Stomach (tissue), 9 donors: ENCODE results near the gene CERS6. TPM values are rescaled to one million over a fixed set of nuclear protein-coding genes. Genes with fewer than 3 reads are reported as not detected.
"Not testable (repeated sequence)": the region's sequence is repeated elsewhere in the genome, so short reads cannot be mapped to it uniquely, and the experiment has no call there.

ENCODE experiments used
- DNase-seq, 2 donors: peaks; one replicate each; pipeline versions ENCODE4 v3.0.0 to v3.0.0-alpha.2; 2013 to 2019
- H3K27ac ChIP-seq, 5 donors: fragments of 200-600 bp in 4 of 5; sonication (generic) in 4 of 5; one replicate each; pipeline ENCODE4 v1.5.1; 2013 to 2019; ENCODE audit warnings: mild to moderate bottlenecking in 1 of 5, moderate library complexity in 1 of 5
- H3K27me3 ChIP-seq, 3 donors: fragments of 200-600 bp; sonication (generic); one replicate each; pipeline ENCODE4 v1.5.1; 2017 to 2019; ENCODE audit warnings: mixed run types in 1 of 3
- H3K36me3 ChIP-seq, 4 donors: fragments of 200-600 bp; sonication (generic); 1 replicate in 3 of 4; 2 replicates in 1 of 4; pipeline ENCODE4 v1.5.1; 2016 to 2019
- H3K4me1 ChIP-seq, 4 donors: fragments of 200-600 bp; sonication (generic); one replicate each; pipeline ENCODE4 v1.5.1; 2016 to 2019
- H3K4me3 ChIP-seq, 4 donors: fragments of 200-600 bp; sonication (generic) in 3 of 4; one replicate each; pipeline ENCODE4 v1.5.1; 2016 to 2019; ENCODE audit warnings: mild to moderate bottlenecking in 1 of 4
- H3K9me3 ChIP-seq, 4 donors: fragments of 200-600 bp; sonication (generic); one replicate each; pipeline ENCODE4 v1.5.1; 2016 to 2019
- EP300 ChIP-seq: sonication (generic); formaldehyde crosslinking; IDR thresholded peaks from one replicate; pipeline ENCODE4 v1.6.1; 2017; ENCODE audit warnings: antibody characterized with exemption
- POLR2A ChIP-seq, 4 donors: fragments of 450-650 bp; IDR thresholded peaks; one replicate each; pipeline ENCODE4 v1.6.1; 2016; ENCODE audit warnings: antibody characterized with exemption in 4 of 4, control low read depth in 2 of 4, mild to moderate bottlenecking in 1 of 4, moderate library complexity in 1 of 4
- POLR2AphosphoS5 ChIP-seq, 3 donors: sonication (generic); formaldehyde crosslinking; IDR thresholded peaks; one replicate each; pipeline ENCODE4 v1.6.1; 2016; ENCODE audit warnings: antibody characterized with exemption in 3 of 3
- WGBS, 5 donors: extraction: QIAGEN DNeasy Blood & Tissue Kit in 3 of 5; methylation state at CpG; one replicate each; pipeline versions ENCODE4 v1.1.5 to v1.1.7; 2013 to 2018; 5-methylcytosine and 5-hydroxymethylcytosine counted together
- intact Hi-C: fragments of 100-400 bp; cut with DNase I; formaldehyde crosslinking; loops from one replicate; pipeline ENCODE4 v1.15.1; 2023; ENCODE audit warnings: low total_unique reads
- polyA plus RNA-seq, 3 donors: library from polyadenylated mRNA; stranded (reverse); fragments of 200-250 nt; gene quantifications; one replicate each; pipeline ENCODE4 v1.2.3, GENCODE V29; 2013
- total RNA-seq, 5 donors: library from RNA; depleted of rRNA; stranded (reverse); fragments of >200 nt; gene quantifications; one replicate each; pipeline versions ENCODE4 v1.1.0 to v1.2.3, GENCODE V29; 2014 to 2016
- TF ChIP-seq, protein P1 (sequence below), 7 experiments: fragments of 450-650 bp in 4 of 7; fragments of 200-600 bp in 3 of 7; sonication (generic) in 3 of 7; IDR thresholded peaks; one replicate each; pipeline ENCODE4 v1.5.1; 2016 to 2019; ENCODE audit warnings: antibody characterized with exemption in 7 of 7, control low read depth in 2 of 7, mild to moderate bottlenecking in 1 of 7
- donor health status: healthy with polysubstance abuse.
- donor health status: Bipolar disorder and iron deficiency.
- donor health status: healthy.

CERS6 gene
- total and polyA plus RNA-seq, 8 donors: 4.0 to 102 (median 53.2) TPM

DNA sequence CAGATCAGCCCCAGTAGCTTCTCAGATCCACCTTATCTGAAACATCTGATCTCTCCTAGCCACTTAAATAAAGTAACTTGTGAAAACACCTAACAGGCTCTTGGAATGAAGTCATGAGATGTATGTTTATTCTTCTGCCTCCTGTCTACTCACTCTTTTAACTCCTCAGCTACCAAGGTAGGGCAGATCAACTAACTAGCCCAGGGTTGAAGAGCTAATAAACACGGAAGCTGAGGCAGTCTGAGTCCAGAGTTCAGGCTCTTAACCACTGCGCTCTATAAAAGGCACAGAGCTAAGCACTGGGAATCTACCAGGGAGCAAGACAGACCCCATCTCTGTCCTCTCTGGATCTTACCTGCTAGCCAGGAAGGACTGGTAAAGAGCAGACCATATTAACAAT lies 37.1 kb downstream of the CERS6 start:
- TF ChIP-seq POLR2AphosphoS5 (IDR thresholded peaks at IDR 0.05): peak in 1 of 3 donors; percentile 21
- DNase-seq: peak in 1 of 2 donors; percentile 54
- H3K27me3 ChIP-seq, H3K9me3 ChIP-seq, H3K36me3 ChIP-seq, H3K4me3 ChIP-seq, intact Hi-C loops, H3K27ac ChIP-seq: not testable (repeated sequence)
- 44 to 81% (median 63%) methylated on average over 2 of the region's 2 CpGs for WGBS, 5 donors
- H3K4me1 ChIP-seq: peaks cover 14 to 72% (median 41%) of the 10 kb centered on the region in 4 donors

DNA sequence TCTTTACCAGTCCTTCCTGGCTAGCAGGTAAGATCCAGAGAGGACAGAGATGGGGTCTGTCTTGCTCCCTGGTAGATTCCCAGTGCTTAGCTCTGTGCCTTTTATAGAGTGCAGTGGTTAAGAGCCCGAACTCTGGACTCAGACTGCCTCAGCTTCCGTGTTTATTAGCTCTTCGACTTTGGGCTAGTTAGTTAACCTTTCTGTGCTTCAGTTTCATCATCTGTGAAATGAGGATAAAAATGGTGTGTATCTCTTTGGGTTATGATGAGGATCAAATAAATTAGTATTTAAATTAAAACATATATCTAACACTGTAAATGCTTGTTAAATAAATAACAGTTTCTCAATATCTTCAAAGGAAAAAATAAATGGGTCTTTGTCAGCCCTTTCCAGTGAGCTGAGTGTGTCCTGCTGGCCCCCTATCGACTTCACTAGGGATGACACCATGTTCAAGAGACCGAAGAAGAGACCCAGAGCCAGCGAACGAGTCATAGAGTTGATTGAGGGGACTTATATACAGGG lies 38.2 kb downstream of the CERS6 start:
- TF ChIP-seq EP300: no peak
- TF ChIP-seq, protein P1, sequence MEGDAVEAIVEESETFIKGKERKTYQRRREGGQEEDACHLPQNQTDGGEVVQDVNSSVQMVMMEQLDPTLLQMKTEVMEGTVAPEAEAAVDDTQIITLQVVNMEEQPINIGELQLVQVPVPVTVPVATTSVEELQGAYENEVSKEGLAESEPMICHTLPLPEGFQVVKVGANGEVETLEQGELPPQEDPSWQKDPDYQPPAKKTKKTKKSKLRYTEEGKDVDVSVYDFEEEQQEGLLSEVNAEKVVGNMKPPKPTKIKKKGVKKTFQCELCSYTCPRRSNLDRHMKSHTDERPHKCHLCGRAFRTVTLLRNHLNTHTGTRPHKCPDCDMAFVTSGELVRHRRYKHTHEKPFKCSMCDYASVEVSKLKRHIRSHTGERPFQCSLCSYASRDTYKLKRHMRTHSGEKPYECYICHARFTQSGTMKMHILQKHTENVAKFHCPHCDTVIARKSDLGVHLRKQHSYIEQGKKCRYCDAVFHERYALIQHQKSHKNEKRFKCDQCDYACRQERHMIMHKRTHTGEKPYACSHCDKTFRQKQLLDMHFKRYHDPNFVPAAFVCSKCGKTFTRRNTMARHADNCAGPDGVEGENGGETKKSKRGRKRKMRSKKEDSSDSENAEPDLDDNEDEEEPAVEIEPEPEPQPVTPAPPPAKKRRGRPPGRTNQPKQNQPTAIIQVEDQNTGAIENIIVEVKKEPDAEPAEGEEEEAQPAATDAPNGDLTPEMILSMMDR (IDR thresholded peaks at IDR 0.05): no peak
- no peak for TF ChIP-seq POLR2AphosphoS5 (IDR thresholded peaks at IDR 0.05)
- no peak for TF ChIP-seq POLR2A (IDR thresholded peaks at IDR 0.05)
- H3K4me1 ChIP-seq: peaks cover 14 to 82% (median 50%) of the 10 kb centered on the region in 4 donors
- no peaks in the 10 kb centered on the region for H3K27me3 ChIP-seq
- no peaks in the 10 kb centered on the region for H3K9me3 ChIP-seq
- H3K27ac ChIP-seq: no peak overlapping the region
- intact Hi-C loops: no loop called here
- DNase-seq: no peak
- no peaks in the 10 kb centered on the region for H3K36me3 ChIP-seq
- WGBS, 5 donors: 84 to 89% (median 85%) methylated on average over 7 of the region's 7 CpGs
- H3K4me3 ChIP-seq: no peak overlapping the region

DNA sequence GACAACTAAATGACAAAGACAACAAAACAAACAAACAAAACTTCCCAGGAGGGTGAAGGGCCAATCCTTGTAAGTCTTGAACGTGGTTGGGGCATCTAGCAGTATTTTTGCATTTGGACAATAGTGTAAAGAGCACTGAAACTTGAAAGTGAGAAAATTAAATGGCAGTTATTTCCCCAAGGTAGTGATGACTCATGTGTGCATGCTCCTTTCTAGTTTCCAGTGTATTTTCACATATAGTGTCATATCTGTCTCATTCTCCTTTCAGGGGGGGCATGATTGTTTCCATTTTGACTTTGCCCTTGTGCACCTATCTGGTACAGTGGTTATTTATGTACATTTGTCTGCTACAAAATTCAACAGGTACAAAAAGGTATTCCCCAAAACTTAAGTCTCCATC lies 39.5 kb downstream of the CERS6 start:
- Histone ChIP-seq H3K4me1 (peaks cover 5 to 81% (median 45%) of the 10 kb centered on the region in 4 donors), H3K27ac (no peak overlapping the region), H3K27me3 (no peaks in the 10 kb centered on the region), H3K9me3 (no peaks in the 10 kb centered on the region), H3K36me3 (no peaks in the 10 kb centered on the region), H3K4me3 (no peak overlapping the region)
- 40 to 75% (median 70%) methylated on average over 1 of the region's 1 CpG for WGBS, 5 donors
- intact Hi-C loops: no loop called here
- no peak for TF ChIP-seq POLR2A (IDR thresholded peaks at IDR 0.05)
- TF ChIP-seq, protein P1 (IDR thresholded peaks at IDR 0.05): no peak
- no peak for TF ChIP-seq EP300
- TF ChIP-seq POLR2AphosphoS5 (IDR thresholded peaks at IDR 0.05): no peak
- DNase-seq: no peak

DNA sequence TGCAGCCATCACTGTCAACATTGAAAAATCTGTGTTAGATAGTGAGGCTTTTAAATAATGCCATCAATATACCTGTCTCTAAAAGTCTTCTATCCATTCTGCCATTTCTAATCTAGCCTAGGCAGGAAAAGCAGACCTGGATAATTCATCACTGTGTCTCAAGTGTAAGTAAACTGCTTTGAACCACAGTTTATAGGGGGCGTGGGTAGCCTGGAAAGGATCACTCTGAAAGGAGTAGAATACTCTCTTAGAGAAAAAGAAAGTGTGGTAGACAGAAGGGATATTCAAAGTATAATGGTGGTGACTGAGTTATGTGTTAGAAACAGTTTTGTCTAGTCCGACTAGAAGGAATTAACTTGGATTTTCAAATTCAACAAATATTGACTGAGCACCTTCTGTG lies 40.8 kb downstream of the CERS6 start:
- Histone ChIP-seq H3K4me1 (peaks cover 8 to 83% (median 41%) of the 10 kb centered on the region in 4 donors), H3K27me3 (no peaks in the 10 kb centered on the region), H3K4me3 (no peak overlapping the region), H3K27ac (no peak overlapping the region), H3K9me3 (no peaks in the 10 kb centered on the region), H3K36me3 (no peaks in the 10 kb centered on the region)
- no peak for TF ChIP-seq EP300
- no peak for TF ChIP-seq POLR2A (IDR thresholded peaks at IDR 0.05)
- TF ChIP-seq POLR2AphosphoS5 (IDR thresholded peaks at IDR 0.05): no peak
- TF ChIP-seq, protein P1 (IDR thresholded peaks at IDR 0.05): no peak
- intact Hi-C loops: no loop called here
- no peak for DNase-seq
- WGBS, 5 donors: 75 to 81% (median 77%) methylated on average over 2 of the region's 2 CpGs

DNA sequence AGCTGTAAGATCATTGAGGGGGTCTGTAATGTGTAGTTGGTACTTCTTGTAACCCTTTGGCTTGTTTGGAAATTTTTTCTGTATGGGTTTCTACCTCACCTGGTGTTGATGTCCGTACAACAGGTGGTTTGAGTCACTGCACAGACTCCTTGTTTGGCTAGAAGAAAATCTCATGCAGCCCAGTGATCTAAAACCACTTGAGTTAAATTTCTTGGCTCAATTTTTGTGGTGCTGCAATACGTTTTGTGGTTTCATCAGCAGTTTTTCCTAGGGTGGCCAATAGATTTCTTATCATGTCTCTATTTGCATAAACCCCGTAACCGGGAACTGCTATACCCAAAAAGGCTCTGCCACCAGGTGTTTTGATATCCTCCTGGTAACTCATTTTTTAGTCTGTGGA lies 43.4 kb downstream of the CERS6 start:
- WGBS, 5 donors: 34 to 52% (median 50%) methylated on average over 4 of the region's 4 CpGs
- intact Hi-C loops: no loop called here
- no peaks in the 10 kb centered on the region for H3K27me3 ChIP-seq
- no peaks in the 10 kb centered on the region for H3K9me3 ChIP-seq
- TF ChIP-seq, protein P1 (IDR thresholded peaks at IDR 0.05): no peak
- TF ChIP-seq POLR2AphosphoS5 (IDR thresholded peaks at IDR 0.05) (no peak), EP300 (no peak), POLR2A (IDR thresholded peaks at IDR 0.05) (no peak)
- peaks cover 8 to 89% (median 40%) of the 10 kb centered on the region in 4 donors for H3K4me1 ChIP-seq
- DNase-seq: no peak
- H3K36me3 ChIP-seq: no peaks in the 10 kb centered on the region
- no peak overlapping the region for H3K27ac ChIP-seq
- no peak overlapping the region for H3K4me3 ChIP-seq
